Ishikawa (cell line): Measurements from ENCODE around the gene PTGES2.

Source experiments
- CEBPB ChIP-seq: IDR thresholded peaks from 2 replicates; pipeline ENCODE4 v1.6.1; 2012
- CREB1 ChIP-seq: IDR thresholded peaks from 2 replicates; pipeline ENCODE4 v1.6.1; 2012; ENCODE audit warnings: low read depth
- EGR1 ChIP-seq: IDR thresholded peaks from 2 replicates; pipeline ENCODE4 v1.6.1; 2012
- EP300 ChIP-seq: IDR thresholded peaks from 2 replicates; pipeline ENCODE4 v1.6.1; 2012; ENCODE audit warnings: borderline replicate concordance
- FOXM1 ChIP-seq: IDR thresholded peaks from 2 replicates; pipeline ENCODE4 v1.6.1; 2012; ENCODE audit warnings: low read depth, borderline replicate concordance
- MAX ChIP-seq: IDR thresholded peaks from 2 replicates; pipeline ENCODE4 v1.6.1; 2012
- NFIC ChIP-seq: IDR thresholded peaks from 2 replicates; pipeline ENCODE4 v1.6.1; 2012
- RAD21 ChIP-seq: IDR thresholded peaks from 2 replicates; pipeline ENCODE4 v1.6.1; 2012; ENCODE audit warnings: low read depth
- REST ChIP-seq: IDR thresholded peaks from 2 replicates; pipeline ENCODE4 v1.6.1; 2012; ENCODE audit warnings: low read depth, mild to moderate bottlenecking
- TAF1 ChIP-seq: IDR thresholded peaks from 2 replicates; pipeline ENCODE4 v1.6.1; 2012; ENCODE audit warnings: low read depth, mild to moderate bottlenecking
- TCF12 ChIP-seq: IDR thresholded peaks from 2 replicates; pipeline ENCODE4 v1.6.1; 2012; ENCODE audit warnings: low read depth
- TEAD4 ChIP-seq: IDR thresholded peaks from 2 replicates; pipeline ENCODE4 v1.6.1; 2012
- USF1 ChIP-seq: IDR thresholded peaks from 2 replicates; pipeline ENCODE4 v1.6.1; 2012
- YY1 ChIP-seq: IDR thresholded peaks from 2 replicates; pipeline ENCODE4 v1.6.1; 2012; ENCODE audit warnings: low read depth
- ZBTB7A ChIP-seq: IDR thresholded peaks from 2 replicates; pipeline ENCODE4 v1.6.1; 2012; ENCODE audit warnings: low read depth

Gene PTGES2

DNA sequence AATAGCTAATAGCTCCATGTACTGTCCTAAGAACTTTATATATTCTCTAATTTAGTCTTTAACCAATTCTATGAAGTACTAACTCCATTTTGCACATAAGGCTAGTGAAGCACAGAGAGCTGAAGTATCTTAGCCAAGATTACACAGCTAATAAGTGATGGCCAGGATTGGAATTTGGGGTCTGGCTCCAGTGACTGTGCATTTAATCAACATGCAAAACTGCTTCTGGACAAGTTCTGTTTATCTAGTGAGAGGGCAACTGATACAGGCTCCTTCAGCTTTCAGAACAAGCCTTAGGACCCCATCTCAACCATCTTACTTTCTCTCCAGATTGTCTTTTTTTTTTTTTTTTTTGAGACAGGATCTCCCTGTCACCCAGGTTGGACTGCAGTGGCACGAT, 38.2 kb downstream of the PTGES2 start:
- no peak for TF ChIP-seq TEAD4
- no peak for TF ChIP-seq TCF12
- no peak for TF ChIP-seq RAD21
- TF ChIP-seq ZBTB7A, result no peak
- no peak for TF ChIP-seq CREB1
- no peak for TF ChIP-seq FOXM1
- TF ChIP-seq USF1, result no peak
- TF ChIP-seq NFIC, result no peak
- TF ChIP-seq REST, result no peak
- no peak for TF ChIP-seq EP300
- TF ChIP-seq EGR1, result no peak

- no peak for TF ChIP-seq TAF1
- TF ChIP-seq EP300, result no peak
- no peak for TF ChIP-seq YY1
- TF ChIP-seq ZBTB7A, result no peak
- TF ChIP-seq REST, result no peak
- TF ChIP-seq CREB1, result no peak
- no peak for TF ChIP-seq RAD21
- TF ChIP-seq TCF12, result no peak
- TF ChIP-seq EGR1, result no peak
- no peak for TF ChIP-seq FOXM1
- TF ChIP-seq CEBPB, result no peak
- TF ChIP-seq USF1, result no peak
- TF ChIP-seq MAX, result no peak
- no peak for TF ChIP-seq NFIC
- TF ChIP-seq TEAD4, result no peak
Observed at GRCh38 chr9:128088253-128088945, 39.1 kb downstream of the PTGES2 start.

DNA sequence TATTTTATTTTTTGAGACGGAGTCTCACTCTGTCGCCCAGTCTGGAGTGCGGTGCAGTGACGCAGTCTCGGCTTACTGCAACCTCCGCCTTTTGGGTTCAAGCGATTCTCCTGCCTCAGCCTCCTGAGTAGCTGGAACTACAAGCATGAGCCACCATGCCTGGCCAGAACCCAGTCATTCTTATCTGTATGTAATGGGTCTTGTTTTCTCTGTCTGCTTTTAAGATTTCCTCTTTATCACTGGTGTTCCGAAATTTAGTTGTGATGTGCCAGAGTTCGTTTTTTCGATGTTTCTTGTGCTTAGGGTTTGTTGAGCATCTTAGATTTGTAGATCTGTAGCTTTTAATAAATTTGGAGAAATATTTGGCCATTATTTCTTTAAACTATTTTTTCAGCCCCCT, 40.3 kb downstream of the PTGES2 start:
- TF ChIP-seq USF1 (no peak), EGR1 (no peak), TAF1 (no peak), MAX (no peak)

DNA sequence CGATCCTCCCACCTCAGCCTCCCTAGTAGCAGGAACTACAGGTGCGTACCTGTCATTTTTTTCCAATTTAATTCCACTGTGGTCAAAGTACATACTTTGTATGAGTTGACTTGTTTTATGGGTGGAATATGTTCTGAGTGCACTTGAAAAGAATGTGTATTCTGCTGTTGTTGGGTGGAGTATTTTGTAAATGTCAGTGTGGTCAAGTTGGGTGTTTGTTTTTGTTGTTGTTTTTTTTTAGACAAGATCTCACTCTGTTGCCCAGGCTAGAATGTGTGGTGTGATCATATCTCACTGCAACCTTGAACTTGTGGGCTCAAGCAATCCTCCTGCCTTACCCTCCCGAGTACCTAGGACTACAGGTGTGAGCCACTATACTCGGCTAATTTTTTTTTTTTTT, 41.6 kb downstream of the PTGES2 start:
- no peak for TF ChIP-seq NFIC
- no peak for TF ChIP-seq TEAD4
- TF ChIP-seq CREB1, result no peak
- TF ChIP-seq EGR1, result no peak
- TF ChIP-seq REST, result no peak
- TF ChIP-seq EP300, result no peak
- TF ChIP-seq YY1, result no peak
- no peak for TF ChIP-seq TCF12
- no peak for TF ChIP-seq TAF1
- TF ChIP-seq CEBPB, result no peak
- no peak for TF ChIP-seq RAD21
- no peak for TF ChIP-seq FOXM1
- no peak for TF ChIP-seq MAX
- TF ChIP-seq ZBTB7A, result no peak
- TF ChIP-seq USF1, result no peak
